ENCODE results near the gene NAV3.

DNA sequence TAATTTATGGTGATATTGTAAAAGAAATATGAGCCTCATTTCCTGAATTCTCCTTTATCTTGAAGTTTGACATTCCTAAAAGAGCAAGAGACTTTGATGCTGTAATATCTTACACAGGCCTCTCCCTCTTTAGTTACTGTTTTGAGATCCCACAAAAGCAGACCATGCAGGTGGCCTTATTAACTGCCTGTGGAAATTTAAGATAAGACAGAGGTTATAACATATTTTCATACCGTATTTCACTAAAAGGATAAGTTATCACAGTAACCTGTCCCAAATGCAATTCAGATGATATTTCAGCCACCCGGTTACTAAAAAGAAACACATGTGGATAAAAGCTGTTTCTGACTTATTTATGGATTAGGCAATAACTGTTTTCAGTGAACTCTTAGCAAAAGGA is 150.1 kb downstream of the NAV3 start:
- no peak for TF ChIP-seq NANOG (IDR thresholded peaks at IDR 0.05; ENCODE audit: borderline replicate concordance)
- TF ChIP-seq EZH2phosphoT487 (IDR thresholded peaks at IDR 0.05; ENCODE audit: unreplicated experiment), result no peak
- TF ChIP-seq, protein P1, sequence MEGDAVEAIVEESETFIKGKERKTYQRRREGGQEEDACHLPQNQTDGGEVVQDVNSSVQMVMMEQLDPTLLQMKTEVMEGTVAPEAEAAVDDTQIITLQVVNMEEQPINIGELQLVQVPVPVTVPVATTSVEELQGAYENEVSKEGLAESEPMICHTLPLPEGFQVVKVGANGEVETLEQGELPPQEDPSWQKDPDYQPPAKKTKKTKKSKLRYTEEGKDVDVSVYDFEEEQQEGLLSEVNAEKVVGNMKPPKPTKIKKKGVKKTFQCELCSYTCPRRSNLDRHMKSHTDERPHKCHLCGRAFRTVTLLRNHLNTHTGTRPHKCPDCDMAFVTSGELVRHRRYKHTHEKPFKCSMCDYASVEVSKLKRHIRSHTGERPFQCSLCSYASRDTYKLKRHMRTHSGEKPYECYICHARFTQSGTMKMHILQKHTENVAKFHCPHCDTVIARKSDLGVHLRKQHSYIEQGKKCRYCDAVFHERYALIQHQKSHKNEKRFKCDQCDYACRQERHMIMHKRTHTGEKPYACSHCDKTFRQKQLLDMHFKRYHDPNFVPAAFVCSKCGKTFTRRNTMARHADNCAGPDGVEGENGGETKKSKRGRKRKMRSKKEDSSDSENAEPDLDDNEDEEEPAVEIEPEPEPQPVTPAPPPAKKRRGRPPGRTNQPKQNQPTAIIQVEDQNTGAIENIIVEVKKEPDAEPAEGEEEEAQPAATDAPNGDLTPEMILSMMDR (conservative IDR thresholded peaks at IDR 0.05; ENCODE audit: low read depth in 2 of 2), result no peak
- TF ChIP-seq, protein P2, sequence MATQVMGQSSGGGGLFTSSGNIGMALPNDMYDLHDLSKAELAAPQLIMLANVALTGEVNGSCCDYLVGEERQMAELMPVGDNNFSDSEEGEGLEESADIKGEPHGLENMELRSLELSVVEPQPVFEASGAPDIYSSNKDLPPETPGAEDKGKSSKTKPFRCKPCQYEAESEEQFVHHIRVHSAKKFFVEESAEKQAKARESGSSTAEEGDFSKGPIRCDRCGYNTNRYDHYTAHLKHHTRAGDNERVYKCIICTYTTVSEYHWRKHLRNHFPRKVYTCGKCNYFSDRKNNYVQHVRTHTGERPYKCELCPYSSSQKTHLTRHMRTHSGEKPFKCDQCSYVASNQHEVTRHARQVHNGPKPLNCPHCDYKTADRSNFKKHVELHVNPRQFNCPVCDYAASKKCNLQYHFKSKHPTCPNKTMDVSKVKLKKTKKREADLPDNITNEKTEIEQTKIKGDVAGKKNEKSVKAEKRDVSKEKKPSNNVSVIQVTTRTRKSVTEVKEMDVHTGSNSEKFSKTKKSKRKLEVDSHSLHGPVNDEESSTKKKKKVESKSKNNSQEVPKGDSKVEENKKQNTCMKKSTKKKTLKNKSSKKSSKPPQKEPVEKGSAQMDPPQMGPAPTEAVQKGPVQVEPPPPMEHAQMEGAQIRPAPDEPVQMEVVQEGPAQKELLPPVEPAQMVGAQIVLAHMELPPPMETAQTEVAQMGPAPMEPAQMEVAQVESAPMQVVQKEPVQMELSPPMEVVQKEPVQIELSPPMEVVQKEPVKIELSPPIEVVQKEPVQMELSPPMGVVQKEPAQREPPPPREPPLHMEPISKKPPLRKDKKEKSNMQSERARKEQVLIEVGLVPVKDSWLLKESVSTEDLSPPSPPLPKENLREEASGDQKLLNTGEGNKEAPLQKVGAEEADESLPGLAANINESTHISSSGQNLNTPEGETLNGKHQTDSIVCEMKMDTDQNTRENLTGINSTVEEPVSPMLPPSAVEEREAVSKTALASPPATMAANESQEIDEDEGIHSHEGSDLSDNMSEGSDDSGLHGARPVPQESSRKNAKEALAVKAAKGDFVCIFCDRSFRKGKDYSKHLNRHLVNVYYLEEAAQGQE (IDR thresholded peaks at IDR 0.05; ENCODE audit: unreplicated experiment), result no peak
- TF ChIP-seq EZH2 (IDR thresholded peaks at IDR 0.05; ENCODE audit: low read depth, unreplicated experiment), result no peak
- TF ChIP-seq POLR2AphosphoS5 (IDR thresholded peaks at IDR 0.05; ENCODE audit: low read depth), result no peak
- no peak for TF ChIP-seq STAT1 (IDR thresholded peaks at IDR 0.05; ENCODE audit: unreplicated experiment)
- TF ChIP-seq CREB1 (CRISPR knock-in tag; IDR thresholded peaks at IDR 0.05; ENCODE audit: low read depth), result no peak
- no peak for TF ChIP-seq JUNB (IDR thresholded peaks at IDR 0.05; ENCODE audit: unreplicated experiment)
- TF ChIP-seq, protein P3, sequence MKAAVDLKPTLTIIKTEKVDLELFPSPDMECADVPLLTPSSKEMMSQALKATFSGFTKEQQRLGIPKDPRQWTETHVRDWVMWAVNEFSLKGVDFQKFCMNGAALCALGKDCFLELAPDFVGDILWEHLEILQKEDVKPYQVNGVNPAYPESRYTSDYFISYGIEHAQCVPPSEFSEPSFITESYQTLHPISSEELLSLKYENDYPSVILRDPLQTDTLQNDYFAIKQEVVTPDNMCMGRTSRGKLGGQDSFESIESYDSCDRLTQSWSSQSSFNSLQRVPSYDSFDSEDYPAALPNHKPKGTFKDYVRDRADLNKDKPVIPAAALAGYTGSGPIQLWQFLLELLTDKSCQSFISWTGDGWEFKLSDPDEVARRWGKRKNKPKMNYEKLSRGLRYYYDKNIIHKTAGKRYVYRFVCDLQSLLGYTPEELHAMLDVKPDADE (IDR thresholded peaks at IDR 0.05), result no peak
- no peak for TF ChIP-seq ZNF114 (CRISPR knock-in tag; IDR thresholded peaks at IDR 0.05)
